CD4-positive, alpha-beta T cell treated with Interleukin-2 at 100 ng/mL for 4 hours (primary cell): Measurements from ENCODE around the gene PLA2G12B.
"Not testable (repeated sequence)": the region's sequence is repeated elsewhere in the genome, so short reads cannot be mapped to it uniquely, and the experiment has no call there.

ENCODE experiments used
- DNase-seq: peaks from one replicate; pipeline ENCODE4 v3.0.0-alpha.2; 2020; ENCODE audit warnings: low spot score

The PLA2G12B gene, protein sequence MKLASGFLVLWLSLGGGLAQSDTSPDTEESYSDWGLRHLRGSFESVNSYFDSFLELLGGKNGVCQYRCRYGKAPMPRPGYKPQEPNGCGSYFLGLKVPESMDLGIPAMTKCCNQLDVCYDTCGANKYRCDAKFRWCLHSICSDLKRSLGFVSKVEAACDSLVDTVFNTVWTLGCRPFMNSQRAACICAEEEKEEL

GRCh38 chr10:72954596-72955554, at the start of gene PLA2G12B:
TSS of gene PLA2G12B (minus strand) at chr10:72954806. CDS start at chr10:72954685, 121 bp downstream.
- no peak for DNase-seq

GRCh38 chr10:73003822-73004221, 49.2 kb upstream of the PLA2G12B start:
- DNase-seq: no peak

GRCh38 chr10:73000973-73001372, 46.4 kb upstream of the PLA2G12B start:
- no peak for DNase-seq

GRCh38 chr10:72997099-72997498, 42.5 kb upstream of the PLA2G12B start:
- DNase-seq: no peak

DNA sequence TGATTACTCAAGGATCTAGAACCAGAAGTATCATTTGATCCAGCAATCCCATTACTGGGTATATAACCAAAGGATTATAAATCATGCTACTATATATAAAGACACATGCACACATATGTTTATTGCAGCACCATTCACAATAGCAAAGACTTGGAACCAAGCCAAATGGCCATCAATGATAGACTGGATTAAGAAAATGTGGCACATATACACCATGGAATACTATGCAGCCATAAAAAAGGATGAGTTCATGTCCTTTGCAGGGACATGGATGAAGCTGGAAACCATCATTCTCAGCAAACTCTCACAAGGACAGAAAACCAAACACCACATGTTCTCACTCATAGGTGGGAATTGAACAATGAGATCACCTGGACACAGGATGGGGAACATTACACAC, 40.9 kb upstream of the PLA2G12B start:
- not testable (repeated sequence) for DNase-seq

DNA sequence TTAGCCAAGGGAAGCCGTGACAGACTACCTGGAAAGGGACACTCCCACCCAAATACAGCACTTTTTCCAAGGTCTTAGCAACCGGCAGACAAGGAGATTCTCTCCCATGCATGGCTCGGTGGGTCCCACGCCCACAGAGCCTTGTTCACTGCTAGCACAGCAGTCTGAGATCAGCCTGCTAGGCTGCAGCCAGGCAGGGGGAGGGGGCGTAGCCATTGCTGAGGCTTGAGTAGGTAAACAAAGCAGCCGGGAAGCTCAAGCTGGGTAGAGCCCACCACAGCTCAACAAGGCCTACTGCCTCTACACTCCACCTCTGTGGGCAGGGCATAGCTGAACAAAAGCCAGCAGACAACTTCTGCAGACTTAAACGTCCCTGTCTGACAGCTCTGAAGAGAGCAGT, 35.2 kb upstream of the PLA2G12B start:
- not testable (repeated sequence) for DNase-seq

- not testable (repeated sequence) for DNase-seq
Observed at GRCh38 chr10:72984618-72985017, 30.0 kb upstream of the PLA2G12B start.

- DNase-seq: no peak
Observed at GRCh38 chr10:72981882-72982529, 27.4 kb upstream of the PLA2G12B start.

- DNase-seq: no peak
Observed at GRCh38 chr10:72981028-72981881, 26.6 kb upstream of the PLA2G12B start.

GRCh38 chr10:72980348-72980747, 25.7 kb upstream of the PLA2G12B start:
- DNase-seq: no peak

DNA sequence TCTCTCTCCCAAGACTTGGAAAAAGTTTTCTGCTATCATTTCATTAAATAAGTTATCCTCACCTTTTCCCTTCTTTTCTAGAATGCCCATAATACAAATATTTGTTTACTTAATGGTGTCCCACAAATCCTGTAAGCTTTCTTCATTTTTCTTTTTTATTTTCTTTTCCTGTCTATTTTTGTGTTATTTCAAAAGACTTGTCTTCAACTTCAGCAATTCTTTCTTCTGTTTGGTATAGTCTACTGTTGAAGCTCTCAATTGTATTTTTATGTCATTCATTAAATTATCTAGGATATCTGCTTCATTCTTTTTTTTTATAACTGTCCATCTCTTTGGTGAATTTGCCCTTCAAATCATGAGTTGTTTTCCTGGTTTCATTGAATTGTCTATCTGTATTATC, 25.1 kb upstream of the PLA2G12B start:
- DNase-seq: no peak

GRCh38 chr10:72976886-72977285, 22.3 kb upstream of the PLA2G12B start:
- DNase-seq: no peak

GRCh38 chr10:72956001-72956400, 1.4 kb upstream of the PLA2G12B start:
- no peak for DNase-seq

DNA sequence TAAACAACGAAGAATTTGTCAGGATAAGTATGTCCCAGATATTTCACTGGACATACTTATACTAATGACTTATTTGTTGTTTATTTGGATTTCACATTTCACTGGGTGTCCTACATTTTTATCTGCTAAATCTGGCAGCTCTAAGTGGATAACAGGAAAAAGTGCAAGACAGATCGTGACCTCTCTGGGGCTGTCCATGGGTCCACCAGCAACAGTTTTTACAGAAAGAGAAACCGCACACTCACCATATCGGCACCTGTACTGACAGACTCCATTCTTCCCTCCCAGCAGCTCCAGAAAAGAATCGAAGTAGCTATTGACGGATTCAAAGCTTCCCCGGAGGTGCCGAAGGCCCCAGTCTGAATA, 393 bp downstream of the PLA2G12B start:
- no peak for DNase-seq

DNA sequence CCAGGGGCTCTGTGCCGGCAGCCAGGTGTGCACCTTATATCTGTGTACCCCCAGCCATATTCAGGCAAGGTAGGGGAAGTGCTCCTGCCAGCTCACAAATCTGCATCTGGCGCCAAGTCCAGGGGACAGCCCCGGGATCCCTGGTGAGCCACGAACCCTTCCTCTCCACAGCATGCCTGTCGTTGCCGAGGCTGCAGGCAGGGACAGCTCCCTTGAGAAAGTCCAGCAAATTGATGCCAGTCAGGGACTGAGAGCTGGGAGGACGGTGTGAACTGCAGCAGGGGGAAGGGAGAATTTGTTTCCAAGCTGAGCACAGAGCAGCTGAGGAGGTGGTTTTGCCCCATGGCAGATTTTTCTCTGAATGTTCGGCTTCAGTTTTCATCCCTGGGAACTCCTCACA, 919 bp downstream of the PLA2G12B start:
- DNase-seq: no peak

GRCh38 chr10:72952642-72953158, 1.9 kb downstream of the PLA2G12B start:
- DNase-seq: no peak

- no peak for DNase-seq
Observed at GRCh38 chr10:72952189-72952588, 2.4 kb downstream of the PLA2G12B start.

GRCh38 chr10:72951760-72952159, 2.8 kb downstream of the PLA2G12B start:
- no peak for DNase-seq

GRCh38 chr10:72948762-72949161, 5.8 kb downstream of the PLA2G12B start:
- DNase-seq: no peak

DNA sequence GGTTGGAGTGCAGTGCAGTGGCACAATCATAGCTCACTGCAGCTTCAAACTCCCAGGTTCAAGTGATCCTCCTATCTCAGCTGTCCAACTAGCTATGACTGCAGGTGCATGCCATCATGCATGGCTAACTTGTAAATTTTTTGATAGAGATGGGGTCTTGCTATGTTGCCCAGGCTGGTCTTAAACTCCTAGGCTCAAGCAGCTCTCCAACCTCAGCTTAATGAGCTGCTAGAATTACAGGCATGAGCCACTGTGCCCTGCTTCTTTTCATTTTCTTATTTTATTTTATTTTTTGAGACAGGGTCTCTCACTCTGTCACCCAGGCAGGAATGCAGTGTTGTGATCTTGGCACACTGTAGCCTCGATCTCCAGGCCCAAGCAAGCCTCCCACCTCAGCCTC, 7.6 kb downstream of the PLA2G12B start:
- DNase-seq: no peak

GRCh38 chr10:72943498-72944234, 10.9 kb downstream of the PLA2G12B start:
- DNase-seq: no peak
